Measurements from ENCODE around the gene HIRIP3.

DNA sequence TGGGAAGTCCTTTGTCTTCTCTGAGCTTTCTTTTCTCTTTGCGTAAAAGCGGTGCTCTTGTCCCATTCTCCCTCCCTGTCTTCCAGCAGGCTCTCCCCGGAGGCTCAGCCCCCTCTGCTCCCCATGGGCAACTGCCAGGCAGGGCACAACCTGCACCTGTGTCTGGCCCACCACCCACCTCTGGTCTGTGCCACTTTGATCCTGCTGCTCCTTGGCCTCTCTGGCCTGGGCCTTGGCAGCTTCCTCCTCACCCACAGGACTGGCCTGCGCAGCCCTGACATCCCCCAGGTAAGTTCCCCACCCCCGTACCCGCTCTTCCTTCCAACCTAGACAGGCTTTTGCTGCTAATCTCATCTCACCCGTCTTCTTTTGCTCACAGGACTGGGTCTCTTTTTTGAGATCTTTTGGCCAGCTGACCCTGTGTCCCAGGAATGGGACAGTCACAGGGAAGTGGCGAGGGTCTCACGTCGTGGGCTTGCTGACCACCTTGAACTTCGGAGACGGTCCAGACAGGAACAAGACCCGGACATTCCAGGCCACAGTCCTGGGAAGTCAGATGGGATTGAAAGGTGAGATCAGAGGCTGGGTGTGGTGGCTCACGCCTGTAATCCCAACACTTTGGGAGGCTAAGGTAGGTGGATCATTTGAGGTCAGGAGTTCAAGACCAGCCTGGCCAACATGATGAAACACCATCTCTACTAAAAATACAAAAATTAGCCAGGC lies 32.2 kb downstream of the HIRIP3 start:
- TF ChIP-seq POLR2A (IDR thresholded peaks at IDR 0.05; ENCODE audit: low read length) (no peak), GATA1 (IDR thresholded peaks at IDR 0.05; ENCODE audit: low read depth, low read length) (no peak)

Data from erythroblast (primary cell).